Measurements from ENCODE around the gene AMHR2. TPM values are rescaled to one million over a fixed set of nuclear protein-coding genes. Genes with fewer than 3 reads are reported as not detected.
A peak's percentile ranks its signal among the peaks of the same experiment; 100 is the strongest.

AMHR2 gene
- total RNA-seq, 1 donor from 2014 or later, result not detected

- DNase-seq, result no peak
- ATAC-seq (ENCODE audit: poor library complexity), result no peak
- intact Hi-C loops (cut with DNase I), result no loop called here
These were observed 44.6 kb downstream of the AMHR2 start for GRCh38 chr12:53468282-53468681.

- intact Hi-C loops (cut with DNase I), result no loop called here
- ATAC-seq (ENCODE audit: poor library complexity), result no peak
- DNase-seq, result no peak
These were observed 48.5 kb downstream of the AMHR2 start for GRCh38 chr12:53472056-53472582.

GRCh38 chr12:53474077-53474476 is 50.4 kb downstream of the AMHR2 start:
- DNase-seq, result no peak
- ATAC-seq (ENCODE audit: poor library complexity), result no peak
- intact Hi-C loops (cut with DNase I), result no loop called here

GRCh38 chr12:53474819-53475218 is 51.2 kb downstream of the AMHR2 start:
- intact Hi-C loops (cut with DNase I), result no loop called here
- DNase-seq, result no peak
- ATAC-seq (ENCODE audit: poor library complexity), result no peak

GRCh38 chr12:53476769-53477209 is 53.1 kb downstream of the AMHR2 start:
- ATAC-seq (ENCODE audit: poor library complexity) (peak; percentile 44), DNase-seq (no peak)
- intact Hi-C loops (cut with DNase I), result no loop called here

- ATAC-seq (ENCODE audit: poor library complexity) (no peak), DNase-seq (no peak)
- intact Hi-C loops (cut with DNase I), result no loop called here
These were observed 55.2 kb downstream of the AMHR2 start for GRCh38 chr12:53478865-53479264.

- intact Hi-C loops (cut with DNase I), result no loop called here
- DNase-seq (no peak), ATAC-seq (ENCODE audit: poor library complexity) (no peak)
These were observed 55.7 kb downstream of the AMHR2 start for GRCh38 chr12:53479331-53479730.

GRCh38 chr12:53480491-53481442 is 57.1 kb downstream of the AMHR2 start:
- ATAC-seq (ENCODE audit: poor library complexity) (no peak), DNase-seq (no peak)
- intact Hi-C loops (cut with DNase I), result no loop called here

Other genes with a start within 250 kb of the AMHR2 start
- 29.4 TPM for gene ZNF740, start 243.1 kb upstream of the AMHR2 start, total RNA-seq
- gene CSAD, start 242.9 kb upstream of the AMHR2 start, total RNA-seq, result 8.2 TPM
- 0.97 TPM for gene ITGB7, start 216.6 kb upstream of the AMHR2 start, total RNA-seq
- 15.4 TPM for gene RARG, start 191.6 kb upstream of the AMHR2 start, total RNA-seq
- 0.81 TPM for gene ESPL1, start 155.6 kb upstream of the AMHR2 start, total RNA-seq
- 359 TPM for gene PFDN5, start 128.3 kb upstream of the AMHR2 start, total RNA-seq
- gene MYG1, start 124.2 kb upstream of the AMHR2 start, total RNA-seq, result 37.0 TPM
- 40.9 TPM for gene AAAS, start 102.2 kb upstream of the AMHR2 start, total RNA-seq
- not detected for gene SP7, start 87.5 kb upstream of the AMHR2 start, total RNA-seq
- gene SP1, start 43.7 kb upstream of the AMHR2 start, total RNA-seq, result 26.3 TPM
- 46.0 TPM for gene PRR13, start 17.9 kb downstream of the AMHR2 start, total RNA-seq
- 503 TPM for gene PCBP2, start 28.2 kb downstream of the AMHR2 start, total RNA-seq
- 5.5 TPM for gene MAP3K12, start 75.6 kb downstream of the AMHR2 start, total RNA-seq
- gene TARBP2, start 77.4 kb downstream of the AMHR2 start, total RNA-seq, result 10.8 TPM
- not detected for gene NPFF, start 83.6 kb downstream of the AMHR2 start, total RNA-seq
- gene ATF7, start 202.5 kb downstream of the AMHR2 start, total RNA-seq, result 29.1 TPM